NB4 (cell line): Measurements from ENCODE around the gene SPARC.

Experiments used
- POLR2A ChIP-seq: IDR thresholded peaks from 2 replicates; pipeline ENCODE4 v1.6.1; 2011; ENCODE audit warnings: mild to moderate bottlenecking; ENCODE audit not compliant: insufficient read length; ENCODE audit errors: extremely low read depth
- TF ChIP-seq, protein P1 (sequence below): IDR thresholded peaks from 2 replicates; pipeline ENCODE4 v1.6.1; 2011; ENCODE audit warnings: low read depth, low read length

DNA sequence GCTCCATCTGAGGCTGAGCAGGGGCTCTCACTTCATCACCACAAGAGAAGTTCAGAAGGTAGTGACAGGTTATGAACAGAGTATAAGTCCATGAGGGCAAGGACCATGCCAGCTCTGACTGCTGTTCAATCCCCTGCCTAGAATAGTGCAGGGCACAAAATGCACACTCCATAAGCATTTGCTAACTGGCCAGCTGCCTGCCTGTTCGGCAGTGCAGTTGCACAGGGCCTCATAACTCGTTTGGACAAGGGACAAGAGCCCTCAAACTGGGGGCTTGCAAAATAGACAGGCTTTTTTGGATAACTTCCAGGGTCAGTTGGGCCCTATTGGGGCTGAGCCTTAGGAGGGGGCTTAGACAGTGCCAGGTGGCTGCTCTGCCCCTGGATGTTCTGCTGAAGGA is 21.1 kb downstream of the SPARC start:
- no peak for TF ChIP-seq POLR2A
- TF ChIP-seq, protein P1, sequence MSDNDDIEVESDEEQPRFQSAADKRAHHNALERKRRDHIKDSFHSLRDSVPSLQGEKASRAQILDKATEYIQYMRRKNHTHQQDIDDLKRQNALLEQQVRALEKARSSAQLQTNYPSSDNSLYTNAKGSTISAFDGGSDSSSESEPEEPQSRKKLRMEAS: no peak
